Occipital lobe (tissue), 2 donors: ENCODE results near the gene SPATA19. TPM values are rescaled to one million over a fixed set of nuclear protein-coding genes. Genes with fewer than 3 reads are reported as not detected.
A peak's percentile ranks its signal among the peaks of the same experiment; 100 is the strongest.

ENCODE experiments used
- DNase-seq: peaks from one replicate; lab custom pipeline; 2025; lab: John Stamatoyannopoulos, UW
- total RNA-seq: library from RNA; depleted of rRNA; stranded (reverse); fragments of >200 nt; gene quantifications from one replicate; pipeline ENCODE4 v1.2.3, GENCODE V29; 2014

The SPATA19 gene
- total RNA-seq, 1 donor from 2014 or later, result not detected

DNA sequence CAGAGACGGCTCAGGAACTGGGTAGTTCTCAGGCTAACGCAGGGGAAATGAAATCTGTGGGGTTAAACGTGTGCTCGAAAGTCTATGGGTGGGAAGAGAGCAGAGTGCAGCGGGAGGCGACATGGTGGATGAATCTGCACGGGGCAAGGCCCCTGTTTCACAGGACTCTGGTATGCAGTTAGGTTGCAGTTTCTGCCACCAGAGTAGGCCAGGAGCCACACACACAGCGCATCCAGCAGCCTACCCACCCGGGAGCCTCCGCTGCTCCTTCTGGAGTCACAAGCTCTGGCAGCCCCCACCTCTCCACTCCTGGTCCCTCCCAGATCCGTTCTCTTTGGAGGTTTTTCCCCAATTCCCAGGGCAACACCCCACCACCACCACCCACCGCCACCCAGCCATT, 27.0 kb downstream of the SPATA19 start:
- DNase-seq, result no peak

DNA sequence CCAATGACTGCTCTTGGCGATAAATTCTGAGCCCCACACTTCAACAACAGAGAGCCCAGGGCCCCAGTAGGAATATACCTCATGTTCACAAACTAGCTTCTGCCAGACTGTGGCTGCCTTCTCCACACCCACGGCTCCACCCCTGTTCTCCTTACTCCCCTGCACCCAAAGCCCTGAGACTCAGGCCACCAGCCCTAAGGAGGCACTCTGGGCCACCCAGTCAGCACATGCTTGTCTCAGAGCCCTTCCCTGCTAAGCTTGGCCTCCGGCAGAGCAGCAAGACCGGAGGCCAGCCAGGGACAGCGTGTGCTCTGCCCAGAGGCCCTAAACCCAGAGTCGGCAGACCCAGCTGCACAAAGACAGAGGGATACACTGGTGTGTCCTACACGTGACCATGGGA, 27.9 kb downstream of the SPATA19 start:
- DNase-seq, result no peak

DNA sequence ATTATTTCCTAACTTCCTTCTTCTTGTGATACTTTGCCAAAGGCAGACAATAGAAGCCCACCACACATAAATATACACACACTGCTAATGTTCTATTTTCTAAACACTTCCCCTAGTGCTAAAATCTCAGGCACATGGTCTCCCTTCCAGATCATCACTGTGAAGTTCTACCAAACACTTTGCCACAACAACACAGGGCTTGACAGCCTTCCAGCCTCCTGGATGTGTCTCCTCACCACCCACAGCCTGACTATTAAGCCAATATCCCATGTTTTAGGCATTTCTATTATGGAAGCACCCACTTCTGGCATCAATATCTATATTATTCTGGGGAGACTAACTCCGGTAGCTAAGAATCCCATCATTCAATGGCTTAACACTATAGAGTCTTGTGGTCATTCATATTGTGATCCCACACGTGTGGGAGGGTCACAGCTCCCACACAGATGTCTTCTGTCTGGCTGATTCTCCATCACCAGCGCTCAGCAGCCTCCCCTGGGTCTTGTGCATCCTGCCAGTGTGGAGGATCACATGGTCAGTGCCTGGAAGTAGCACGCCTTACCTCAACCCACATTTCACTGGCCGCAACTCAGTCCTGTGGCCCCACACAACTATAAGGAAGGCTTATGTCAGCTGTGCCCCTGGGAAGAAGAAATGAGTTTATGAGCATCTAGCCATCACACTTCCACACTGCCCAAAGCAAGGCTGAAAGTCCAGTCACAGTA, 29.0 kb downstream of the SPATA19 start:
- DNase-seq, result no peak

DNA sequence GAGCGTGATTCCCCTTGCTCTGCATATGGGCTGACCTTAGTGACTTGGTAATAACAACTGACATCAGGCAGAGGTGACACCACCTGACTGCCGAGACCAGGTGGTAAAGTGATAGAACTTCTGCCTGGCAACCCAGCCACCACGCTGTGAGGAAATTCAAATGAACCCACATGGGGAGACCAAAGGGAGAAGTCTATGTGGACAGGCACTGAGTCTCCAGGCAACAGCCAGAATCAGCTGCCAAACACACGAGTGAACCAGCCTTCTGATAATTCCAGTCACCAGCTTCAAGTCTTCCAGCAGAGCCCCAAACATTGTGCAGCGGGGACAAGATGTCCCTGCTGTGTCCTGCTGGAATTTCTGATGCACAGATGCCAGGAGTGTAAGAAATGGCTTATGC, 29.7 kb downstream of the SPATA19 start:
- DNase-seq, result peak; percentile 53

DNA sequence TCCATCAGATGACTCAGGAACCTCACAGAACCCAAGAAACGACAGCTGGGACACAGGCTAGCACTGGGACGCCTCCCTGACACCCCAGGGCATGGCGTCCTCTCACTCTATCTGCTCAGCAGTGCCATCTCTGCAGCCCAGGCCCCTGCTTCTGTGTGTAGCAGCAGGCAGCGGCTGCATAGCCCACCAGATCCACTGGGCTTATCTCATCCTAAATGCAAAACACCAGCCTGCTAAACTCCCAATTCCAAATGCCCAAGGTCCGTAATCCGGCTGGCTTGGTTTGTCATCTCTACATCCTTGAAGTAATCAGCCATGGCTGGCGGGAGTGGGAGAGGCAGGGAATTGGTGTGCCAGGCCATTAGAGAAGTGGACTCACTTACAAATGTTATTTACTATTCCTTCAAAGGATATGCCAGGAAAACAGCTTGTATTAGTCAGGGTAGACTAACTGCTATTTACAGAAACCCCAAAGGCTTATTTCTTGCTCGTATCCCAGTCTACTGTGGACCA, 30.7 kb downstream of the SPATA19 start:
- DNase-seq, result no peak

DNA sequence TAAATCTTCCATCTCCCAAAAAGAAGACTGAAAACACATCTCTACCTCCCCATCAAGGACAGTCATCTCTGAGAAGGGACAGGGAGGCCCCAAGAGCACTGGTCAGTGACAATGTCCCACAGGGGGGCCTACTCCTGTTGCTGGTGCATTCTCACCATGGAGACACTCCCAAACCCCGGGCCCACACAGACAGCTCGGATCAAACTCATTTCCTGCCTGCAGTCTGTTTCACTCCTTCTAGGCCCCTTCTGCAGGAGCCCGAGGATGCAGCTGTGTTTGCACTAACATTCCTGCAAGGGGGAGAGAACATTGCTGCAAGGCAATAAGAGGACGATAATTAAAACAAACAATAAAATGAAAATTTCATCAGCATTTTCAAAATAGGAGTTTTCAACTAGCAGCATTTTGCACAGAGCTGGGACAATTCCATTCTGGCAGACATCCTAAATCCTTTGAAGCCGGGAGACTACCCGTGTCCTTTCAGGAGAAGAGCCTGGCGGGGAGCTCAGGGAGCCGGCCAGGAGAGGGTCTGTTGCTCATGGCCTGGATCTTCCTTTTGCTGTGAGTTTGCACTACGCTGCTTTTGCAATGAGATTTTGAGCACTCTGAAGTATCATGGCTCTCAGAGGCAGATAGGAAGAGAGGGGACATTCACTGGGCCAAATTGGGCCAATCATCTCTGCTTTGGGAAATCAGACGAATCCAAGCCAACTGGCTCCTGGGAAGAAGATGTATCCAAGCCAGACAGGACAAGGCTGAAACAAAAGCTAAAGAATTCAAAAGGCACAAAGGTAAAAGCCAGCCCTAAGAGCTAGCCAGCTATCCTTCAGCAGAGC, 33.2 kb downstream of the SPATA19 start:
- DNase-seq, result no peak

DNA sequence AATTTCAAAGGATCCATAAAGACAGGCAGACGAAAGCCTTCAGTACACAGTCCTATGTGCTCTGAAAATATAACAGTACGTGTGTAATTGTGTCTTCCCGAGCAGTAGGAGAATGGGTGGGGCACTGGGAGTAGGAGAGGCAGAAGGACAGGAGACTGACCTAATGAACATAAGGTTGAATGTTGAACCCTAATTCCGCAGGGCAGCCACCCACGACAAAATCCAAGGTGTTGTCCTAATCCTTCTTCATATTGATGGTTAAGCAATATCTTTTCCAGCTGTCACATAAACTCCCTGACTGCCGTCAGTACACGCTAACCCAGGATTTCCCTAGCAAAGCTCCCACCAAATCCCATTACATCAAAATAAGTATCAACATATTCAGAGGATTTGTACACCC, 34.5 kb downstream of the SPATA19 start:
- no peak for DNase-seq

DNA sequence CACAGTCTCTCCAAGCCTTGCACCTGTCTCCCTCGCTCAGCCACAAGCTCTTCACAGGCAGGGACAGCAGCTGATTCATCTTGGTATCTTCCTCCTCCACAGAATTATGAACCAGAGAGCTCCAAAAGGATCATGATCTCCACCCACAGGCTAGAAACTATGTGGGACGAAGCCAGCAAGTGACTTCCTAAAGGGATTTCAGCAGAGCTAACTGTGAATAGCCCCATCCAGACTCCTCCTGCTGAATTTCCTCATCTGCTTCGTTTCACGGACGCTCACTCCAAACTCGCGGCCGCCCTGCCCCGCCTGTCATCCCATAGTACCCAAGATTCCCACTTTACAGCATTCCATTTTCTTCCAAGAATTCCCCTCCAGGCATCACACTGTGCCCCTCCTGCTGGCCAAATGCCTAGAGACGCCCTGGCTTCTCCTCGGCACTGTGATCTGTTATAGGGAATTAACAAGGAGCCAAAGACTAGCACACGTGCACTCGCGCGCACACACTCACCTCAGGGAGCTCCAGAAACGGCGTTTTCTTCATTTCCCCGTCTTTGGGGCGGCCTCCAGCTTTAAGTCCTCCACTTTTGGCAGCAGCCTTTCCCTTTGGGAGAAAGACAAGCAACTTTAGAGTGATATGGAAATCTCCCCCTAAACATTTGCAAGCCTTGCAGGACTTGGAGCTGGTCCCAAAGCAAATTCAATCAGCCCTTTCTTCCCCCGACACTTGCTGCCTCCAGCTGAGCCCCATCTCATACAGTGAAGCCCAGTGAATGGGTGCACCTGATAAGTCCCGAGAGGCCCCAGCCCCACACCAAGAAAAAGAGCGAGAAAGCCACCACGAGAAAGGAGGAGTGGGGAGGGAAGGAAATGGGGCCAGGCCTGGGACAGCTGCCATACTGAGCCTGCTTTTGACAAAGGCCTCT, 35.5 kb downstream of the SPATA19 start:
- DNase-seq, result no peak

DNA sequence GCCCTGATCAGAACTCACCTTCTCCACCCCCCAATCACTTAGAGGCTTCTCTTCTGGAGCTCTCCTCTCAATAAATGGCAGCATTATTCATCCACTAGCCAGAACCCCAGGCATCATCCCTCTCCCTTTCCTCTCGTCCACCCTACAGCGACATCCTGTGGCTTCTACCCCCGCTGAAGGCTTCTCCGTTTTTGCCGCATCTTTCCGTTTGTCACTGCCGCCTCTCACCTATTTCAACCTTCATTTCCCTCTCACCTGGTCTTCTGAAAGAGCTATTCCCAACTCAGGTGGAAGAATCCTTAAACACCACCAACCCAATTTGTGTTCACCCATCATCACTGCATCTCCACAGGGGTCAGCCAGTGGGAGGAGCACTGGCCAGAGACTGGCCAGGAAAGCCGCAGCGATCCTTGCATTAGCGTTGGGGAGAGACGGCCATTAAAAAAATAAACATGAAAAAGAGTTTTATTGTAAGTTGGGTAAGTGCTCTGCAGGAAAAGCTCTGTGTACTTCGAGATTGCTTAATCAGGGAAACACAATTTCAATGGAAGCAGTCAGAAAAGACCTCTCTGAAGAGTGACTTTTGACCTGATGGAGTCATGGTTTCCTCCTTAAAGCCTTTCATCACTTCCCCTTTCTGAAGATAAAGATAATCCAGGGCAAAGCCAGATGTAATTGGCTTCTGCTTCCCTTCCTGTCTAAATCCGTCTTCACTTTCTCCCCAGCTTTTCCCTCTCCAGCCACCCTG, 36.7 kb downstream of the SPATA19 start:
- no peak for DNase-seq

DNA sequence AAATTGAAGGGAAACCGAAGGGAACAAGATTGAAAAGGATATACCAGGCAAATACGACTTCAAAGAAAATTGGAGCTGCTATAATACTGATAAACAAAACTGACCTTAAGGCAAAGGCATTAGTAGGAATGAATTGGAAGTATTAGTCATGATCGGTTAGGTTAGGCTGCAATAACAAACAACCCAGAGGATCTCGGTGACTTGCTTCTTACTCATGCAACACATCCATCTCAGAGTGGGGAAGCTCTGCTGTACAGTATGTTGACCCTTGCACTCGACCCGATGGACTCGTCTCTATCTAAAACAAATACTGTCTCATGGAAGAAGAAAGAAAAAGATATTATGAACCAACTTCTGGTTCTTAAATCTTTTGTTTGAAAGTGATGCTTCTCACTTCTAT, 42.3 kb downstream of the SPATA19 start:
- DNase-seq, result no peak

DNA sequence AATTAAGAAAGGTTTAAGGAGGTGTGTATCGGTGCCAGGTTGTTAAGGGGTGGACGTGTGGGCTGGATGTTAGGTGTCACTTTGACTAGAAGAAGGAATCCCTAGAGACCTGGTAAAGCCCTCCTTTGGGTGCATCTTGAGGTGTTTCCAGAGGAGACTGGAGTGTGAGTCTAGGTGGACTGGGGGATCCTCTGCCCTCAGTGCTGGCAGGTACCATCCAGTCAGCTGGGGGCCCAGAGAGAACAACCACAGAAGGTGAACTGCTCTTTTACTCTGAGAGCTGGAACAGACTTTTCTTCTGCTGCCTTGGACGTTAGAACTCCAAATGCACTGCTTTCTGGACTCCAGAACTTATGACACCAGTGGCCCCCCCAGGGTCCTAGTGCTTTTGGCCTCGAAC, 44.0 kb downstream of the SPATA19 start:
- DNase-seq, result no peak

DNA sequence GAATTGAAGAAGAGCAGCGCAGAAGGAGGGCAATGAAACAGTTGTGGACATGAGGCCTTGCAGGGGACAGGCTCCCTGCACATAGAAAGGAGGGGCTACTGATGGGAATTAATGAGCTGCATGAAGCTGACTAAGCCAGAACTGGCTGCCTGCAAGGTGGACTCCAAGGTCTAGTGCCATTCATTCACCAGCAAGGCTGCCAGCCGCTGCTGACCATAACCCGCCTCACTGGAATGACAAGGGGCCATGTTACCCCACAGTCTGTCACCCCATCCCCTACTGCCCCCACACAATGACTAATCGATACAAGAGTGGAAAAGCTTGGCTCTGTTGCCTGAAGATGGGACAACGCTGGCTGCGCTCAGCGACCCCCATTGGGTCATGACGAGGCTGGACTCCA, 44.6 kb downstream of the SPATA19 start:
- DNase-seq, result no peak

DNA sequence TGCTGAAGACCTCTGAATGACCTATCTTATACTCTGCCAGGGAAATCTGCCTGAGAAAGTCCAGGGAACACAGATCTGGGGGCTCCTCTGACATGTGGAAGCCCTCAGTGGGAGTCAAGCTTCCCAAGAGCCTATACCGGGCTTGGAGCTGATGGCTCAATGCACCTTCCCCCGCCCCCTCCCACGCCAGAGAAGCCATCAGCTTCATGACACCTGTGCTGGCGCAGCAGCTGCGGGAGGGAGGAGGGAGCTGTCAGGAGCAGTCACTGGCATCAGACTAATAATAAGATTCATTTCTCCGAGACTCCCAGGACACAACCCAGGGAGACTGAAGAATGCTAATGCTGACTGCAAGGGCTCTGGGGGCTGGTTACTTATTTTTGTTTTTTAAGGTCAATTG, 47.8 kb downstream of the SPATA19 start:
- no peak for DNase-seq

DNA sequence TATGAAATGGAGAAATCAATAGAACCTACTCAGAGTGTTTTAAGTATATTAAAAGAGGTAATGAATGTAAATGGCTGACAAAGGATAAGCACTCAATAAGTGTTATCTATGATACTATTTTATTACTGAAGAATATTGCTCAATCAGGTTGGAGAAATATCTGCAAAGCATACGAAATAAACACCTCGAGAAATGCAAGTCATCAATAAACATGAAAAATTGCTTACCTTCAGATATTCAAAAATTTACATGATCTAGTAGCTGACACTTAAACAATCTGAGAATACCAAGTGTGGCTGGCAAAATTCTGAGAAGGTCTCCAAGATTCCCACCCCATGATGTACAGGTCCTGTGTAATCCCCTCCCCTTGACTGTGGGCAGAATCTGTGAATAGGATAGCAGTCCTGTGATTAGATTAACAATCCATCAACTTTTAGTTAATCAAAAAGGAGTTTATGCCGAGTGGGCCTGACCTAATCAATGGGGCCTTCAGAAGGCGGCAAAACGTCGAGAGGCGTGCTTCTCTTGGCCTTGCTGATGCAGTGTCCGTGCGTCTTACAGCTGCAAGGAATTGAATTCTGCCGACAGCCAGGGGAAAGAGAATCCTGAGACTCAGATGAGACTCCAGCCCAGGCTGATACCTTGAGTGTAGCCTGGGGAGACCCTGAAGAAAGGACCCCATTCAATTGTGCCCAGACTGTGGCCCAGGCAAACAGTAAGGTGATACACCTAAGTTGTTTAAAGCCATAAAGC, 49.1 kb downstream of the SPATA19 start:
- no peak for DNase-seq

DNA sequence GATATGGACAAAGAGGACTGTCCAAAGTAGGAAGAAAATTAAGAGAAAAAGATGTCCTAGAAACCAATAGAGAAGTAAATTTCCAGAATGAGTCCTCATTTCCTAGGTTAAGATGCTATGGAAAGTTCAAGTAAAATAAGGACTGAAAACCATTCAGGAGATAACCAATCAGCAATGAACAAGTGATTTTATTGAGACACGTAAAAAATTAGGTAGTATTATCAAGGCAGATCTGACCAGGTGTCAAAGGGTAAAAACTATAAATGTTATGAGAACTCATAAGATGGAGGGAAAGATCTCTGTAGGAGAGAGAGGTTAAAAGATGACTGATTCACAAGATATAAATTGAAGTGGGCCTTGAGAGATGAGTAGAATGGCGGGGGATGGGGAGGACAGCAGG, 50.2 kb downstream of the SPATA19 start:
- no peak for DNase-seq

DNA sequence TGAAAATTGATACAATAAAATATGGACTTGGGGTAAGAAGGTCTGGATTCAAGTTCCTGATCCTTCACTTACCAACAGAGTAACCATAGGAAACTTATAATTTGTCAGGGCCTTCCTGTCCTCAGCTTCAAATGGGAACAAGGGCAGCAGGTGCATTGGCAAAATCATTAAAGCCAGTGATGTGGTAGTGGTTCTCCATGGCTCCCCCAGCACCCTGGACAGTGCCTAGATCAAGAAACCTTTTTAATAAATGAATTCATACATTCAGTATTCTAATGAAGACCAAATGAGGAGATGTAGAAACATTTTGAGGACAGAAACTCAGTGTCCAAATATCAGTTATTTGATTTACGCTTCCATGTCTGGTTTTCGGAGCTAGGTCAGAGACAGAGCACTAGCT, 51.1 kb downstream of the SPATA19 start:
- DNase-seq, result no peak

DNA sequence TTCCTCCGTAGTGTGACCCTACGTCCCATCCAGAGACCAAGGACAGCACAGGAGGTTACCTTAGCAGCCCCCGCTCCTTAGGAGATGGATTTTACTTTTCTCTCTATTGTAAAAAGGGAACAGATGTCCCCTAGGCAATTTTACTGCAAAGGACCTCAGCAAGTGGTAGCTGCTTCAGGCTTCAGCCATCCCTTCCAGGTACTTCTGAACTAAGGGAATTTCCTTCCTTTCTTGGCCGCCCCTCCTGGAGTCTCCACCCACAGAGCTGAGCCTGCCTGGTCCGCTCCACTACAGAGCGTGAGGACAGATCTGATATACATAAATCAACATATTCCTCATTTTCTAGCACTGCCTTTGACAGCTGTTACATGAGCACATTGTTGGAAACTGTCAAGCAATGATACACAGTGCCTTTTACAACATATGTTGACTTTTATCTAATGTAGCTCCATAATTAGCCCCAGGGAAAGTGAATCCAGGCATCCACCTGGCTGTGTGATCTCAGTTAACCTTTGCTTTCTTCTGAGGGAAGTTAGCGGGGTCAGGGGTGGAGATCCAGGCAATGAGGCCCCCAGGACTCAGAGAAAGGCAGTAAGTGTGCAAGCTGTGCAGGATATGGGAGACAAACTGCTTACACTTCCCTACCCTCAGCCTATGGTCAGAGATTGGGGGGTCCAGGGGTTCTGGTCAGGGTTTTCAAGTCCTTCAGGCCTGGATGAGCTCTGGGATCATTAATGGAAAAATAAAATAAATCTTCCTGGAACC, 51.9 kb downstream of the SPATA19 start:
- DNase-seq, result no peak

DNA sequence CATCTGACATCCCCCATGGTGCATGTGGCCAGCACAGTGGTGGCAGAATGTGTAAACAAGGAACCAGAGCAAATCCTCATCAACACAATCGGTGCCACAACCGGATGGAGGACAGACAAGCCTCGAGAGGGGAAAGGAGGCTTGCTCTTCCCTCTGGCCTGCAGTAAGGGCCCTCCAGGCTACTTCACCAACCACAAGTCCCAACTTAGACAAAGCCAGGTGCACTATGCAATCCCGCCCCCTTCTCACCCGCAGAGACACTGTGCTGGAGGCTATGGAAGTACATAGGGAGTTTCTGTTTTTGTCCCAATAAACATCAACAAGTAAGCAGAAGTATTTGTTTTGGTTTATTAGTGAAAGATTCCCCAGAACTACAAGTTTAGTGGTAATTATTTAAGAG, 54.3 kb downstream of the SPATA19 start:
- DNase-seq, result no peak
